K562 (cell line): Measurements from ENCODE around the gene NINJ2. TPM values are rescaled to one million over a fixed set of nuclear protein-coding genes. Genes with fewer than 3 reads are reported as not detected.

Source experiments
- ATAC-seq: fragments of 200-7000 bp; cut with Tn5 transposase; 3 replicates; pipeline ENCODE4 v1.9.1; 2020; ENCODE audit warnings: moderate library complexity
- BruUV-seq: library from RNA; stranded (reverse); fragments of 400-500 nt; replicated peaks from 2 replicates; lab custom pipeline; 2021; lab: Mats Ljungman, UMichigan
- CTCF ChIA-PET: fragments of 300-600 bp; formaldehyde crosslinking; extraction: SDS; loops from one replicate; lab custom pipeline; 2021; ENCODE audit warnings: low intra/inter-chr PET ratio; lab: Yijun Ruan, JAX
- POLR2A ChIA-PET: fragments of 300-600, 350-650 bp; sonication (Branson Sonifier 250); formaldehyde crosslinking; extraction: SDS; loops from one replicate; lab custom pipeline; 2021; ENCODE audit warnings: antibody characterized with exemption, inconsistent platforms; lab: Yijun Ruan, JAX
- DNase-seq, 4 experiments: peaks; one replicate each; pipeline versions ENCODE4 v3.0.0 to v3.0.0-alpha.2; 2011 to 2018; ENCODE audit warnings: low spot score in 3 of 4, mixed read lengths in 3 of 4; ENCODE audit errors: extremely low read depth in 1 of 4
- FAIRE-seq: peaks from 2 replicates; lab custom pipeline; 2011; peaks lifted over from hg19 to GRCh38; lab: Jason Lieb, UNC
- H2AFZ ChIP-seq: 2 replicates; pipeline ENCODE4 v1.6.0; 2011; ENCODE audit warnings: low read depth, low read length, control low read depth, inconsistent platforms
- H3K27ac ChIP-seq: fragments of 200-600 bp; 3 replicates; pipeline ENCODE4 v1.8.0; 2011; ENCODE audit warnings: low read depth, mild to moderate bottlenecking, control low read depth, inconsistent platforms, low read length, moderate library complexity, mixed read lengths; ENCODE audit errors: extremely low read depth
- H3K27me3 ChIP-seq, 2 experiments: fragments of 300-600 bp in 1 of 2; 2 replicates in 1 of 2; 3 replicates in 1 of 2; pipeline versions ENCODE4 v1.6.0 to v1.8.0; 2011; ENCODE audit warnings: inconsistent platforms in 2 of 2, low read length in 2 of 2, mild to moderate bottlenecking in 1 of 2, mixed read lengths in 1 of 2, moderate library complexity in 1 of 2; ENCODE audit not compliant: control insufficient read depth in 2 of 2, insufficient read depth in 2 of 2
- H3K36me3 ChIP-seq: fragments of 300-600 bp; 3 replicates; pipeline ENCODE4 v1.8.0; 2011; ENCODE audit warnings: mild to moderate bottlenecking, low read length, inconsistent platforms; ENCODE audit not compliant: control insufficient read depth, insufficient read depth
- H3K4me1 ChIP-seq, 2 experiments: fragments of 200-600 bp in 1 of 2; replicated peaks in 1 of 2; 2 replicates in 1 of 2; 3 replicates in 1 of 2; pipeline versions ENCODE4 v1.5.1 to v1.8.0; 2011; ENCODE audit warnings: inconsistent platforms in 2 of 2, low read length in 2 of 2, mild to moderate bottlenecking in 1 of 2, mixed read lengths in 1 of 2, moderate library complexity in 1 of 2; ENCODE audit not compliant: control insufficient read depth in 2 of 2, insufficient read depth in 2 of 2
- H3K4me2 ChIP-seq: 2 replicates; pipeline ENCODE4 v1.6.1; 2011; ENCODE audit warnings: low read length, control low read depth, inconsistent platforms, mixed read lengths; ENCODE audit not compliant: insufficient read depth
- H3K4me3 ChIP-seq: fragments of 200-600 bp; sonication (generic), shearing (Covaris generic); 2 replicates; pipeline ENCODE4 v1.5.1; 2016; ENCODE audit warnings: control low read depth, inconsistent platforms
- H3K79me2 ChIP-seq: fragments of 200-600 bp; 3 replicates; pipeline ENCODE4 v1.8.0; 2011; ENCODE audit warnings: low read length, inconsistent platforms; ENCODE audit not compliant: control insufficient read depth, insufficient read depth
- H3K9ac ChIP-seq, 2 experiments: 2 replicates each; pipeline versions ENCODE4 v1.6.0 to v1.6.1; 2011; ENCODE audit warnings: low read depth in 2 of 2, low read length in 2 of 2, control low read depth in 1 of 2, inconsistent platforms in 1 of 2, mild to moderate bottlenecking in 1 of 2, mixed read lengths in 1 of 2; ENCODE audit not compliant: insufficient read depth in 1 of 2
- H3K9me1 ChIP-seq: one replicate; pipeline ENCODE4 v1.6.0; 2011; ENCODE audit warnings: inconsistent platforms, mild to moderate bottlenecking, low read length, moderate library complexity; ENCODE audit not compliant: control insufficient read depth, insufficient read depth
- H3K9me3 ChIP-seq: replicated peaks from 2 replicates; pipeline ENCODE4 v1.5.1; 2011; ENCODE audit warnings: low read depth, low read length, inconsistent platforms; ENCODE audit not compliant: control insufficient read depth, insufficient read depth
- H4K20me1 ChIP-seq: replicated peaks from 2 replicates; pipeline ENCODE4 v1.6.1; 2011; ENCODE audit warnings: low read length, inconsistent platforms, mixed read lengths; ENCODE audit not compliant: control insufficient read depth, insufficient read depth
- HNRNPL ChIP-seq: fragments of 200-400 bp; formaldehyde crosslinking; IDR thresholded peaks from 2 replicates; pipeline ENCODE4 v1.6.1; 2017; ENCODE audit warnings: low read depth, mild to moderate bottlenecking, low read length
- MAFK ChIP-seq: IDR thresholded peaks from 2 replicates; pipeline ENCODE4 v1.6.1; 2011; ENCODE audit warnings: low read length, improper control_type of control experiment
- NR2F6 ChIP-seq: fragments of 450-650 bp; formaldehyde crosslinking; IDR thresholded peaks from 2 replicates; pipeline ENCODE4 v1.4.0; 2020; ENCODE audit warnings: mild to moderate bottlenecking
- PHB ChIP-seq: fragments of 250-450 bp; sonication (Bioruptor Pico); IDR thresholded peaks from 2 replicates; pipeline ENCODE4 v1.5.0; 2021
- RBFOX2 ChIP-seq: fragments of 200-400 bp; formaldehyde crosslinking; IDR thresholded peaks from 2 replicates; pipeline ENCODE4 v1.6.1; 2017; ENCODE audit warnings: low read depth, mild to moderate bottlenecking, low read length, moderate library complexity
- SP1 ChIP-seq: sonication (generic); formaldehyde crosslinking; IDR thresholded peaks from 2 replicates; pipeline ENCODE4 v1.8.1; 2022; ENCODE audit warnings: mild to moderate bottlenecking, missing genetic modification reagents
- ZFP1 ChIP-seq: fragments of 450-650 bp; formaldehyde crosslinking; IDR thresholded peaks from 2 replicates; pipeline ENCODE4 v1.4.0; 2020; ENCODE audit warnings: mild to moderate bottlenecking, mixed read lengths
- ZNF699 ChIP-seq: fragments of 250-450 bp; sonication (Bioruptor Pico); IDR thresholded peaks from 2 replicates; pipeline ENCODE4 v1.8.0; 2021; ENCODE audit warnings: mild to moderate bottlenecking, moderate library complexity; ENCODE audit not compliant: insufficient replicate concordance
- WGBS: fragments of 100-300 bp; shearing (Covaris generic); methylation state at CpG from one replicate; pipeline ENCODE4 v1.1.6; 2016; ENCODE audit warnings: low coverage, mixed read lengths; ENCODE audit not compliant: insufficient coverage; ENCODE audit errors: missing lambda C conversion rate; 5-methylcytosine and 5-hydroxymethylcytosine counted together
- in situ Hi-C: fragments of 300-500 bp; cut with MboI; formaldehyde crosslinking; loops from 4 replicates; pipeline ENCODE4 v1.15.0; 2018; ENCODE audit warnings: inconsistent platforms, mixed read lengths
- intact Hi-C: fragments of 100-400 bp; cut with micrococcal nuclease; formaldehyde crosslinking; loops from 2 replicates; pipeline ENCODE4 v1.14.2; 2022
- polyA plus RNA-seq, 8 experiments: library from polyadenylated mRNA; depleted of rRNA in 4 of 8; stranded (reverse) in 5 of 8; unstranded in 3 of 8; fragments of >200 nt; fragmentation: Nextera tagmentation in 2 of 8; fragmentation: Illumina TruSeq in 1 of 8; extraction: Ambion mirVana in 2 of 8; extraction: Trizol in 1 of 8; gene quantifications; 2 replicates each; pipeline versions ENCODE4 v1.2.1 to v1.2.3, GENCODE V29; 2011 to 2014; ENCODE audit warnings: inconsistent platforms in 1 of 8, missing spikeins in 1 of 8
- total RNA-seq, 7 experiments: library from RNA; depleted of rRNA in 6 of 7; stranded (reverse); fragments of >200 nt in 6 of 7; fragmentation: Illumina TruSeq in 2 of 7; extraction: Trizol in 2 of 7; gene quantifications; 2 replicates each; pipeline versions ENCODE4 v1.2.1 to v1.2.3, GENCODE V29; 2011 to 2021; ENCODE audit warnings: low replicate concordance in 1 of 7
- TF ChIP-seq, protein P1 (sequence below): fragments of 250-450 bp; sonication (Bioruptor Pico); IDR thresholded peaks from 2 replicates; pipeline ENCODE4 v1.5.0; 2021
- TF ChIP-seq, protein P2 (sequence below): fragments of 250-450 bp; sonication (Bioruptor Pico); IDR thresholded peaks from 2 replicates; pipeline ENCODE4 v1.4.0; 2020; ENCODE audit warnings: mild to moderate bottlenecking, moderate library complexity, borderline replicate concordance
- TF ChIP-seq, protein P3 (sequence below): fragments of 450-650 bp; IDR thresholded peaks from 2 replicates; pipeline ENCODE4 v1.7.0; 2016; ENCODE audit warnings: borderline replicate concordance
- TF ChIP-seq, protein P4 (sequence below): IDR thresholded peaks from 2 replicates; pipeline ENCODE4 v1.6.1; 2011; ENCODE audit not compliant: insufficient read length; ENCODE audit errors: extremely low read depth
- TF ChIP-seq, protein P5 (sequence below): fragments of 450-650 bp; formaldehyde crosslinking; IDR thresholded peaks from 2 replicates; pipeline ENCODE4 v1.4.0; 2020; ENCODE audit warnings: mild to moderate bottlenecking, moderate library complexity

Gene NINJ2
- total and polyA plus RNA-seq, 9 of the 15 experiments (the other 6 are each of a cell fraction or from before 2014, with no cell fraction given): 2.6 to 16.0 (median 4.5) TPM

DNA sequence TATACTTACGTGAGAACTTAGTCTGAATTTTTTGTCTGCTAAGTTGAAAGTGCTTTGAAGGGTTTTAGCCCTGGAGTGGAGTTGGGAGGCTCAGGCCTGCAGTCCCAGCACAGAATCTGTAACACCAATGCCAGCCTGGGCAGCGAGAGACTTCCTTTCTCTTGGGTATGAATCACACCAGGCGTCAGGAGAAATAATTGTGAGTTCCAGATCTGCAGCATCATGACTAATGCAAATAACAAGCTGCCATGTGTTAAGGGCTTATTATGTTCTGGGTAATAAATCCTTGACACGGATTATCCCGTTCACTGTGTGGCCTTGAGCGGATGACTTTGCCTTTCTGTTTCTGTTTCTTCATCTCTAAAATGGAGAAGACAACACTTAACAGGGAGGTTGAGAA lies 132.9 kb downstream of the NINJ2 start:
- H3K36me3 ChIP-seq: no peaks in the 10 kb centered on the region
- no TSS peak for BruUV-seq
- H2AFZ ChIP-seq: no peak overlapping the region
- no peaks in the 10 kb centered on the region for H3K9me3 ChIP-seq
- no peaks in the 10 kb centered on the region for H3K79me2 ChIP-seq
- peaks cover 20 to 70% of the 10 kb centered on the region in 2 experiments for H3K27me3 ChIP-seq
- FAIRE-seq (no peak), DNase-seq (no peak), ATAC-seq (no peak)
- intact Hi-C loops (no loop called here), in situ Hi-C loops (no loop called here)
- 0% methylated on average over 6 of the region's 6 CpGs for WGBS
- H3K4me2 ChIP-seq: no peak overlapping the region
- no peaks in the 10 kb centered on the region for H3K4me1 ChIP-seq
- ChIA-PET CTCF (no interaction called here), POLR2A (interaction anchor here (0.6 to 1.1 kb wide), 2 partner anchors 14 to 28 kb away, joined by 3 read pairs; no protein-coding TSS in a partner anchor)
- H3K4me3 ChIP-seq: no peak overlapping the region
- H4K20me1 ChIP-seq: no peaks in the 10 kb centered on the region
- H3K27ac ChIP-seq: no peak overlapping the region
- no peaks in the 10 kb centered on the region for H3K9me1 ChIP-seq
- no peak overlapping the region for H3K9ac ChIP-seq
- TF ChIP-seq, protein P1, sequence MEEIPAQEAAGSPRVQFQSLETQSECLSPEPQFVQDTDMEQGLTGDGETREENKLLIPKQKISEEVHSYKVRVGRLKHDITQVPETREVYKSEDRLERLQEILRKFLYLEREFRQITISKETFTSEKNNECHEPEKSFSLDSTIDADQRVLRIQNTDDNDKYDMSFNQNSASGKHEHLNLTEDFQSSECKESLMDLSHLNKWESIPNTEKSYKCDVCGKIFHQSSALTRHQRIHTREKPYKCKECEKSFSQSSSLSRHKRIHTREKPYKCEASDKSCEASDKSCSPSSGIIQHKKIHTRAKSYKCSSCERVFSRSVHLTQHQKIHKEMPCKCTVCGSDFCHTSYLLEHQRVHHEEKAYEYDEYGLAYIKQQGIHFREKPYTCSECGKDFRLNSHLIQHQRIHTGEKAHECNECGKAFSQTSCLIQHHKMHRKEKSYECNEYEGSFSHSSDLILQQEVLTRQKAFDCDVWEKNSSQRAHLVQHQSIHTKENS: no peak
- no peak for TF ChIP-seq RBFOX2
- no peak for TF ChIP-seq HNRNPL
- TF ChIP-seq SP1 (CRISPR knock-in tag): no peak
- no peak for TF ChIP-seq NR2F6
- TF ChIP-seq, protein P2, sequence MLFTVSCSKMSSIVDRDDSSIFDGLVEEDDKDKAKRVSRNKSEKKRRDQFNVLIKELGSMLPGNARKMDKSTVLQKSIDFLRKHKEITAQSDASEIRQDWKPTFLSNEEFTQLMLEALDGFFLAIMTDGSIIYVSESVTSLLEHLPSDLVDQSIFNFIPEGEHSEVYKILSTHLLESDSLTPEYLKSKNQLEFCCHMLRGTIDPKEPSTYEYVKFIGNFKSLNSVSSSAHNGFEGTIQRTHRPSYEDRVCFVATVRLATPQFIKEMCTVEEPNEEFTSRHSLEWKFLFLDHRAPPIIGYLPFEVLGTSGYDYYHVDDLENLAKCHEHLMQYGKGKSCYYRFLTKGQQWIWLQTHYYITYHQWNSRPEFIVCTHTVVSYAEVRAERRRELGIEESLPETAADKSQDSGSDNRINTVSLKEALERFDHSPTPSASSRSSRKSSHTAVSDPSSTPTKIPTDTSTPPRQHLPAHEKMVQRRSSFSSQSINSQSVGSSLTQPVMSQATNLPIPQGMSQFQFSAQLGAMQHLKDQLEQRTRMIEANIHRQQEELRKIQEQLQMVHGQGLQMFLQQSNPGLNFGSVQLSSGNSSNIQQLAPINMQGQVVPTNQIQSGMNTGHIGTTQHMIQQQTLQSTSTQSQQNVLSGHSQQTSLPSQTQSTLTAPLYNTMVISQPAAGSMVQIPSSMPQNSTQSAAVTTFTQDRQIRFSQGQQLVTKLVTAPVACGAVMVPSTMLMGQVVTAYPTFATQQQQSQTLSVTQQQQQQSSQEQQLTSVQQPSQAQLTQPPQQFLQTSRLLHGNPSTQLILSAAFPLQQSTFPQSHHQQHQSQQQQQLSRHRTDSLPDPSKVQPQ (CRISPR knock-in tag): no peak
- TF ChIP-seq, protein P3, sequence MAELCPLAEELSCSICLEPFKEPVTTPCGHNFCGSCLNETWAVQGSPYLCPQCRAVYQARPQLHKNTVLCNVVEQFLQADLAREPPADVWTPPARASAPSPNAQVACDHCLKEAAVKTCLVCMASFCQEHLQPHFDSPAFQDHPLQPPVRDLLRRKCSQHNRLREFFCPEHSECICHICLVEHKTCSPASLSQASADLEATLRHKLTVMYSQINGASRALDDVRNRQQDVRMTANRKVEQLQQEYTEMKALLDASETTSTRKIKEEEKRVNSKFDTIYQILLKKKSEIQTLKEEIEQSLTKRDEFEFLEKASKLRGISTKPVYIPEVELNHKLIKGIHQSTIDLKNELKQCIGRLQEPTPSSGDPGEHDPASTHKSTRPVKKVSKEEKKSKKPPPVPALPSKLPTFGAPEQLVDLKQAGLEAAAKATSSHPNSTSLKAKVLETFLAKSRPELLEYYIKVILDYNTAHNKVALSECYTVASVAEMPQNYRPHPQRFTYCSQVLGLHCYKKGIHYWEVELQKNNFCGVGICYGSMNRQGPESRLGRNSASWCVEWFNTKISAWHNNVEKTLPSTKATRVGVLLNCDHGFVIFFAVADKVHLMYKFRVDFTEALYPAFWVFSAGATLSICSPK: no peak
- no peak for TF ChIP-seq MAFK
- TF ChIP-seq, protein P4, sequence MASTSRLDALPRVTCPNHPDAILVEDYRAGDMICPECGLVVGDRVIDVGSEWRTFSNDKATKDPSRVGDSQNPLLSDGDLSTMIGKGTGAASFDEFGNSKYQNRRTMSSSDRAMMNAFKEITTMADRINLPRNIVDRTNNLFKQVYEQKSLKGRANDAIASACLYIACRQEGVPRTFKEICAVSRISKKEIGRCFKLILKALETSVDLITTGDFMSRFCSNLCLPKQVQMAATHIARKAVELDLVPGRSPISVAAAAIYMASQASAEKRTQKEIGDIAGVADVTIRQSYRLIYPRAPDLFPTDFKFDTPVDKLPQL: no peak
- TF ChIP-seq ZFP1: no peak
- no peak for TF ChIP-seq ZNF699 (CRISPR knock-in tag)
- TF ChIP-seq, protein P5, sequence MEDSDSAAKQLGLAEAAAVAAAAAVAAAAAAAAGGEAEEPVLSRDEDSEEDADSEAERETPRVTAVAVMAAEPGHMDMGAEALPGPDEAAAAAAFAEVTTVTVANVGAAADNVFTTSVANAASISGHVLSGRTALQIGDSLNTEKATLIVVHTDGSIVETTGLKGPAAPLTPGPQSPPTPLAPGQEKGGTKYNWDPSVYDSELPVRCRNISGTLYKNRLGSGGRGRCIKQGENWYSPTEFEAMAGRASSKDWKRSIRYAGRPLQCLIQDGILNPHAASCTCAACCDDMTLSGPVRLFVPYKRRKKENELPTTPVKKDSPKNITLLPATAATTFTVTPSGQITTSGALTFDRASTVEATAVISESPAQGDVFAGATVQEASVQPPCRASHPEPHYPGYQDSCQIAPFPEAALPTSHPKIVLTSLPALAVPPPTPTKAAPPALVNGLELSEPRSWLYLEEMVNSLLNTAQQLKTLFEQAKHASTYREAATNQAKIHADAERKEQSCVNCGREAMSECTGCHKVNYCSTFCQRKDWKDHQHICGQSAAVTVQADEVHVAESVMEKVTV (CRISPR knock-in tag): no peak
- no peak for TF ChIP-seq PHB (CRISPR knock-in tag)
